Measurements from ENCODE around the gene RNF123. TPM values are rescaled to one million over a fixed set of nuclear protein-coding genes. Genes with fewer than 3 reads are reported as not detected.

Gene RNF123
- total and polyA plus RNA-seq, 2 experiments from 2014 or later: 14.6 to 32.5 TPM

DNA sequence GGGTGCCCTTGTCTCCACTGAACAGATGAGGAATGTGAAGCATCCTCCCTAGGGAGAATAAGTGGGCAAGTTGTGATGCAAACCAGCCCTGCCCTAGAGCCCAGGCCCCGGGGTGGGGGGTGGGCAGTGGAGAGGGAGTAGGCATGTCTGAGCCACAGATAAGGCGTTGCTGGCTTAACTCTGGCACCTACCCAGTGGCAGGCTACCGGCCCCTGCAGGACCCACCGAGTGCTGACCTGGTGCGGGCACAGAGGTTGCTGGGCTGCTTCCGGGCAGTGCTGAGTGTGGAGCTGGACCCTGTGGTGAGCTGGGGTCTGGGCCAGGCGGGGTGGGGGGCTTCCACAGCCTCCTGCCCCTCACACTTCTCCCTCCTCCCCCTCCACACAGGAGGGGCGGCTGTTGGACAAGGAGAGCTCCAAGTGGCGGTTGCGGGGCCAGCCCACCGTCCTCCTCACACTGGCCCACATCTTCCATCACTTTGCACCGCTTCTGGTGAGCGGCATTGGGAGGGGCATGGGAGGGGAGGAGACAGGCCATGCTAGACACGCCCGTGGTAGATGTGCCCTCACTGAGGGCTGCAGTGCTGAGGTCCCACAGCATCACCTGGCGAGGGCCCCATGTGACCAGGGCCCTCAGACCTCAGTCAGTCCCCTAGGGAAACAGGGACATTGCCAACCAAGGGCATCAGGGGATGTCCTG, 10.1 kb downstream of the RNF123 start (continued):
- no peak for TF ChIP-seq ZNF331 (CRISPR knock-in tag; IDR thresholded peaks at IDR 0.05; ENCODE audit: low read depth)
- no peak for TF ChIP-seq JUNB (IDR thresholded peaks at IDR 0.05; ENCODE audit: unreplicated experiment)
- TF ChIP-seq NANOG (IDR thresholded peaks at IDR 0.05; ENCODE audit: borderline replicate concordance): no peak
- TF ChIP-seq, protein P1, sequence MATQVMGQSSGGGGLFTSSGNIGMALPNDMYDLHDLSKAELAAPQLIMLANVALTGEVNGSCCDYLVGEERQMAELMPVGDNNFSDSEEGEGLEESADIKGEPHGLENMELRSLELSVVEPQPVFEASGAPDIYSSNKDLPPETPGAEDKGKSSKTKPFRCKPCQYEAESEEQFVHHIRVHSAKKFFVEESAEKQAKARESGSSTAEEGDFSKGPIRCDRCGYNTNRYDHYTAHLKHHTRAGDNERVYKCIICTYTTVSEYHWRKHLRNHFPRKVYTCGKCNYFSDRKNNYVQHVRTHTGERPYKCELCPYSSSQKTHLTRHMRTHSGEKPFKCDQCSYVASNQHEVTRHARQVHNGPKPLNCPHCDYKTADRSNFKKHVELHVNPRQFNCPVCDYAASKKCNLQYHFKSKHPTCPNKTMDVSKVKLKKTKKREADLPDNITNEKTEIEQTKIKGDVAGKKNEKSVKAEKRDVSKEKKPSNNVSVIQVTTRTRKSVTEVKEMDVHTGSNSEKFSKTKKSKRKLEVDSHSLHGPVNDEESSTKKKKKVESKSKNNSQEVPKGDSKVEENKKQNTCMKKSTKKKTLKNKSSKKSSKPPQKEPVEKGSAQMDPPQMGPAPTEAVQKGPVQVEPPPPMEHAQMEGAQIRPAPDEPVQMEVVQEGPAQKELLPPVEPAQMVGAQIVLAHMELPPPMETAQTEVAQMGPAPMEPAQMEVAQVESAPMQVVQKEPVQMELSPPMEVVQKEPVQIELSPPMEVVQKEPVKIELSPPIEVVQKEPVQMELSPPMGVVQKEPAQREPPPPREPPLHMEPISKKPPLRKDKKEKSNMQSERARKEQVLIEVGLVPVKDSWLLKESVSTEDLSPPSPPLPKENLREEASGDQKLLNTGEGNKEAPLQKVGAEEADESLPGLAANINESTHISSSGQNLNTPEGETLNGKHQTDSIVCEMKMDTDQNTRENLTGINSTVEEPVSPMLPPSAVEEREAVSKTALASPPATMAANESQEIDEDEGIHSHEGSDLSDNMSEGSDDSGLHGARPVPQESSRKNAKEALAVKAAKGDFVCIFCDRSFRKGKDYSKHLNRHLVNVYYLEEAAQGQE (IDR thresholded peaks at IDR 0.05; ENCODE audit: unreplicated experiment): no peak
- TF ChIP-seq, protein P2, sequence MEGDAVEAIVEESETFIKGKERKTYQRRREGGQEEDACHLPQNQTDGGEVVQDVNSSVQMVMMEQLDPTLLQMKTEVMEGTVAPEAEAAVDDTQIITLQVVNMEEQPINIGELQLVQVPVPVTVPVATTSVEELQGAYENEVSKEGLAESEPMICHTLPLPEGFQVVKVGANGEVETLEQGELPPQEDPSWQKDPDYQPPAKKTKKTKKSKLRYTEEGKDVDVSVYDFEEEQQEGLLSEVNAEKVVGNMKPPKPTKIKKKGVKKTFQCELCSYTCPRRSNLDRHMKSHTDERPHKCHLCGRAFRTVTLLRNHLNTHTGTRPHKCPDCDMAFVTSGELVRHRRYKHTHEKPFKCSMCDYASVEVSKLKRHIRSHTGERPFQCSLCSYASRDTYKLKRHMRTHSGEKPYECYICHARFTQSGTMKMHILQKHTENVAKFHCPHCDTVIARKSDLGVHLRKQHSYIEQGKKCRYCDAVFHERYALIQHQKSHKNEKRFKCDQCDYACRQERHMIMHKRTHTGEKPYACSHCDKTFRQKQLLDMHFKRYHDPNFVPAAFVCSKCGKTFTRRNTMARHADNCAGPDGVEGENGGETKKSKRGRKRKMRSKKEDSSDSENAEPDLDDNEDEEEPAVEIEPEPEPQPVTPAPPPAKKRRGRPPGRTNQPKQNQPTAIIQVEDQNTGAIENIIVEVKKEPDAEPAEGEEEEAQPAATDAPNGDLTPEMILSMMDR (conservative IDR thresholded peaks at IDR 0.05; ENCODE audit: low read depth in 2 of 2): no peak

DNA sequence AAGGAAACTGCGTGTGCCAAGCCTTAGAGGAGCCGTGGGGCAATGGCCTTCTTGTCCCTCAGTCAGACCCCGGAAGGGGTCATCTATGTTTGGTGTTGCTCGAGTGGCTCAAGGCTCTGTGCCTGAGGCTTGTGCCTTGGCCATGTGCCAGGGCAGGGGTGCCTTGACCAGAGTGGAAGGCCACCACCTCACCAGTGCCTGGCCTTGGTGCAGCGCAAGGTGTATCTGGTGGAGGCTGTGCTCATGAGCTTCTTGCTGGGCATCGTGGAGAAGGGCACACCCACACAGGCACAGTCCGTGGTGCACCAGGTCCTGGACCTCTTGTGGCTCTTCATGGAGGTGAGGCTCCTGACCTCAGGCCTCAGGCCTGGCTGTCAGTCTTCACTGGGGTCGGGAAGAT, 10.7 kb downstream of the RNF123 start:
- TF ChIP-seq EZH2phosphoT487 (IDR thresholded peaks at IDR 0.05; ENCODE audit: unreplicated experiment) (no peak), JUNB (IDR thresholded peaks at IDR 0.05; ENCODE audit: unreplicated experiment) (no peak)
- TF ChIP-seq, protein P3, sequence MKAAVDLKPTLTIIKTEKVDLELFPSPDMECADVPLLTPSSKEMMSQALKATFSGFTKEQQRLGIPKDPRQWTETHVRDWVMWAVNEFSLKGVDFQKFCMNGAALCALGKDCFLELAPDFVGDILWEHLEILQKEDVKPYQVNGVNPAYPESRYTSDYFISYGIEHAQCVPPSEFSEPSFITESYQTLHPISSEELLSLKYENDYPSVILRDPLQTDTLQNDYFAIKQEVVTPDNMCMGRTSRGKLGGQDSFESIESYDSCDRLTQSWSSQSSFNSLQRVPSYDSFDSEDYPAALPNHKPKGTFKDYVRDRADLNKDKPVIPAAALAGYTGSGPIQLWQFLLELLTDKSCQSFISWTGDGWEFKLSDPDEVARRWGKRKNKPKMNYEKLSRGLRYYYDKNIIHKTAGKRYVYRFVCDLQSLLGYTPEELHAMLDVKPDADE (IDR thresholded peaks at IDR 0.05): no peak
- Histone ChIP-seq H3K4me2 (no peak overlapping the region), H3K4me1 (ENCODE audit: insufficient read depth) (no peaks in the 10 kb centered on the region), H3K27ac (ENCODE audit: low read depth) (no peak overlapping the region), H3K79me2 (replicated peaks; ENCODE audit: insufficient read depth) (no peaks in the 10 kb centered on the region), H4K20me1 (replicated peaks; ENCODE audit: insufficient read depth) (peaks cover 5% of the 10 kb centered on the region; the same call in 1 of the 2 replicates), H3K4me3 (no peak overlapping the region), H3K9me2 (ENCODE audit: insufficient read depth) (no peaks in the 10 kb centered on the region), H3K27me3 (ENCODE audit: insufficient read depth) (no peaks in the 10 kb centered on the region), H2AFZ (no peak overlapping the region), H3F3A (replicated peaks; ENCODE audit: low read depth) (no peaks in the 10 kb centered on the region; the same call in 1 of the 2 replicates), H3K36me3 (ENCODE audit: insufficient read depth) (no peaks in the 10 kb centered on the region)
- ATAC-seq: no peak
- no peak overlapping the region for H3K4me3 Mint-ChIP-seq
- 0 out of 2 replicates have a peak overlapping the region, but pooled peaks have one; percentile 41 for H3K27ac Mint-ChIP-seq
- H3K4me1 Mint-ChIP-seq: peaks cover 18% of the 10 kb centered on the region
- peaks cover 8% of the 10 kb centered on the region for H3K36me3 Mint-ChIP-seq (ENCODE audit: low read depth)
- H3K27me3 Mint-ChIP-seq (ENCODE audit: insufficient read depth, low read depth, poor library complexity): peaks cover 17% of the 10 kb centered on the region
- H3K9me3 Mint-ChIP-seq: no peaks in the 10 kb centered on the region
- DNase-seq (ENCODE audit: low spot score): no peak

Measured in GM23338 (cell line).